Pancreas (tissue), 10 donors: Measurements from ENCODE around the gene EDNRB. TPM values are rescaled to one million over a fixed set of nuclear protein-coding genes. Genes with fewer than 3 reads are reported as not detected.

Experiments used
- ATAC-seq, 4 donors: fragments of 200-7000 bp; cut with Tn5 transposase; one replicate each; pipeline versions ENCODE4 v1.8.0 to v1.9.1; 2020; ENCODE audit warnings: mild to moderate bottlenecking in 4 of 4, moderate library complexity in 4 of 4
- DNase-seq, 6 donors: peaks; one replicate each; pipeline ENCODE4 v3.0.0-alpha.2; 2020
- FAIRE-seq: peaks from 2 replicates; lab custom pipeline; 2012; peaks lifted over from hg19 to GRCh38; lab: Jason Lieb, UNC
- H3K27ac ChIP-seq, 4 donors: fragments of 200-600 bp; sonication (generic); 1 replicate in 3 of 4; 2 replicates in 1 of 4; pipeline versions ENCODE4 v1.5.0 to v1.8.0; 2020
- H3K27me3 ChIP-seq, 4 donors: fragments of 200-600 bp; one replicate each; pipeline ENCODE4 v1.8.0; 2021
- H3K36me3 ChIP-seq, 3 donors: fragments of 200-600 bp; sonication (generic) in 1 of 3; one replicate each; pipeline versions ENCODE4 v1.5.0 to v1.8.0; 2020 to 2021
- H3K4me1 ChIP-seq, 3 donors: fragments of 200-600 bp; one replicate each; pipeline ENCODE4 v1.8.0; 2021
- H3K4me3 ChIP-seq, 4 donors: fragments of 200-600 bp; sonication (generic) in 2 of 4; one replicate each; pipeline versions ENCODE4 v1.5.0 to v1.8.0; 2020 to 2021
- H3K9me3 ChIP-seq, 4 donors: fragments of 200-600 bp; one replicate each; pipeline ENCODE4 v1.8.0; 2021
- WGBS, 2 donors: extraction: QIAGEN DNeasy Blood & Tissue Kit; methylation state at CpG; one replicate each; pipeline ENCODE4 v1.1.7; 2013; 5-methylcytosine and 5-hydroxymethylcytosine counted together
- intact Hi-C, 3 donors: fragments of 100-400 bp; cut with DNase I; formaldehyde crosslinking; loops; one replicate each; pipeline versions ENCODE4 v1.11.1 to v1.14.2; 2022
- polyA plus RNA-seq, 2 donors: library from polyadenylated mRNA; stranded (reverse); fragments of 200-250 nt; gene quantifications; one replicate each; pipeline ENCODE4 v1.2.3, GENCODE V29; 2013
- total RNA-seq, 6 donors: library from RNA; stranded (reverse); fragmentation: NEBNext Ultra II Directional in 4 of 6; extraction: Animal tissue kit (Norgen Biotek cat#: 25700) in 4 of 6; gene quantifications; one replicate each; pipeline versions ENCODE4 v1.2.1 to v1.2.4, GENCODE V29; 2021 to 2023
- TF ChIP-seq, protein P1 (sequence below), 4 donors: fragments of 200-600 bp; sonication (generic) in 3 of 4; IDR thresholded peaks; one replicate each; pipeline versions ENCODE4 v1.5.0 to v1.8.0; 2021; ENCODE audit warnings: antibody characterized with exemption in 4 of 4
- donor health status: healthy with polysubstance abuse.
- donor health status: DM: no; HTN: no; CAD: no; lungs with moderate emphysema.
- donor health status: DM: no; HTN: no; CAD: no.
- donor health status: control.
- donor health status: control.
- donor health status: Bipolar disorder and iron deficiency.
- donor health status: DM: yes; HTN: yes; CAD: no.
- donor health status: DM: no; HTN: no; CAD: no.
- donor health status: DM: no; HTN: no; CAD: no.
- donor health status: DM: yes; HTN: yes; CAD: no.

The EDNRB gene
- total and polyA plus RNA-seq, 8 donors: 2.0 to 12.2 (median 5.7) TPM

DNA sequence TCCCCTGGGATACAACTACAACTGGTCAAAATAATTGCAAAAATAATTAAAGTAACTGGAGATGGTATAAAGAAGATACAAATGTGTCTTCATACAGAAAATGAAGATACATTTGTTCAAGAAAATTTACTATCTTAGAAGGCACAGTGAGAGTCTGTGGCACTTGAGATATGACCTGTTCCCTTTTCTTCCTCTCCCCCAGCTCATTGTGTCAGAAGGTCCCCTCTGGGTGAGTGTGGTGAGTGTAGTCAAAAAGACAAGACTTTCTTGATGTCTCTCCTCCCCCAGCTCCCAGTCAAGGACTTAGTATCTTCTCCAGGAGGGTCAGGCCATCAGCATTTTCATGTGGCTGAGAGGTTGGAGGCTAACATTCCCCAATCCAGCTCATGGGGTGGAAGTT, 51.7 kb downstream of the EDNRB start:
- H3K36me3 ChIP-seq: no peaks in the 10 kb centered on the region
- no peaks in the 10 kb centered on the region for H3K9me3 ChIP-seq
- ATAC-seq (no peak), DNase-seq (no peak), FAIRE-seq (no peak)
- TF ChIP-seq, protein P1, sequence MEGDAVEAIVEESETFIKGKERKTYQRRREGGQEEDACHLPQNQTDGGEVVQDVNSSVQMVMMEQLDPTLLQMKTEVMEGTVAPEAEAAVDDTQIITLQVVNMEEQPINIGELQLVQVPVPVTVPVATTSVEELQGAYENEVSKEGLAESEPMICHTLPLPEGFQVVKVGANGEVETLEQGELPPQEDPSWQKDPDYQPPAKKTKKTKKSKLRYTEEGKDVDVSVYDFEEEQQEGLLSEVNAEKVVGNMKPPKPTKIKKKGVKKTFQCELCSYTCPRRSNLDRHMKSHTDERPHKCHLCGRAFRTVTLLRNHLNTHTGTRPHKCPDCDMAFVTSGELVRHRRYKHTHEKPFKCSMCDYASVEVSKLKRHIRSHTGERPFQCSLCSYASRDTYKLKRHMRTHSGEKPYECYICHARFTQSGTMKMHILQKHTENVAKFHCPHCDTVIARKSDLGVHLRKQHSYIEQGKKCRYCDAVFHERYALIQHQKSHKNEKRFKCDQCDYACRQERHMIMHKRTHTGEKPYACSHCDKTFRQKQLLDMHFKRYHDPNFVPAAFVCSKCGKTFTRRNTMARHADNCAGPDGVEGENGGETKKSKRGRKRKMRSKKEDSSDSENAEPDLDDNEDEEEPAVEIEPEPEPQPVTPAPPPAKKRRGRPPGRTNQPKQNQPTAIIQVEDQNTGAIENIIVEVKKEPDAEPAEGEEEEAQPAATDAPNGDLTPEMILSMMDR (IDR thresholded peaks at IDR 0.05): no peak
- no peak overlapping the region for H3K27ac ChIP-seq
- H3K4me3 ChIP-seq: no peak overlapping the region
- no peaks in the 10 kb centered on the region for H3K4me1 ChIP-seq
- intact Hi-C loops: no loop called here
- no peaks in the 10 kb centered on the region for H3K27me3 ChIP-seq

DNA sequence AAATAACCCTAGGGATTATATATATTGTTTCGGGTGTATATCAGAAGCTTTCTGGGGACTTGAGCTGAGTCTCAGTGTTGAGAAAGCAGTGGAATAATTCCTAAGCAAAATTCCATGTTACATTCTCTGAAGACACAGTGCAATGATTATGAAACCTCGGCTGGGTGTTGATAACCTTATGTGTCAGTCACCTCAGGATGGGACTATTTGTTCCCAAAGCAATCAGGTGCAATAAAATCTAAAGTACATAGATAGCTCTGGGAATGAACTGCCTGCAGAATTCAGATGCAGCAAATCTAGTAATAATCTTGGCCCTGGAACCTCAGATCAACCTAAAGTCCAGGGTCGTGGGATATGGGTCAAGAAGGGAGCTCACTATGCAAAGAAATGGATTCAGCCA, 53.0 kb downstream of the EDNRB start:
- intact Hi-C loops: no loop called here
- Histone ChIP-seq H3K9me3 (no peaks in the 10 kb centered on the region), H3K36me3 (no peaks in the 10 kb centered on the region), H3K27ac (no peak overlapping the region), H3K4me3 (no peak overlapping the region), H3K4me1 (no peaks in the 10 kb centered on the region), H3K27me3 (no peaks in the 10 kb centered on the region)
- ATAC-seq (no peak), FAIRE-seq (no peak), DNase-seq (no peak)
- TF ChIP-seq, protein P1 (IDR thresholded peaks at IDR 0.05): no peak
- WGBS, 2 donors: 35 to 44% methylated on average over 3 of the region's 3 CpGs

DNA sequence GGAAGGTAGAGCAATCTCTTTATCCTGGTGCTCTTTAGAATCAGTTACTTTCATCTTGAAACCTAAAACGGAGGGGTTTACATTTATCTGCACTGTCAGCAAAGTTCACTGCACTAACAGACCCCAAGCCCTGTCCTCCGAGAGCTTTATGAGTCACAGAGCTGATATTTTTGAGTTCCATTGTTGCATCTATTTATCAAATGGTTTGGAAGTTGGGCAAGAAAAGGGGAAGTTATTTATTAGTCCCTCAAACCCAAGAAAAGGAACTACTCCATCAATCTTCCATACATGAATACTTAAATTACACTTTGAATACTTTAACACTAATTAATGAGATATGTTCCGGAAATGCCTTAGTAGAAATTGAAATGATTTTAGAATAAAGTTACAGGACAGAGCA, 55.5 kb downstream of the EDNRB start:
- H3K4me1 ChIP-seq: no peaks in the 10 kb centered on the region
- FAIRE-seq: no peak
- 32 to 44% methylated on average over 3 of the region's 3 CpGs for WGBS, 2 donors
- intact Hi-C loops: no loop called here
- DNase-seq: no peak
- H3K27ac ChIP-seq: no peak overlapping the region
- TF ChIP-seq, protein P1 (IDR thresholded peaks at IDR 0.05): no peak
- H3K36me3 ChIP-seq: no peaks in the 10 kb centered on the region
- H3K9me3 ChIP-seq: no peaks in the 10 kb centered on the region
- ATAC-seq: no peak
- no peak overlapping the region for H3K4me3 ChIP-seq
- no peaks in the 10 kb centered on the region for H3K27me3 ChIP-seq

DNA sequence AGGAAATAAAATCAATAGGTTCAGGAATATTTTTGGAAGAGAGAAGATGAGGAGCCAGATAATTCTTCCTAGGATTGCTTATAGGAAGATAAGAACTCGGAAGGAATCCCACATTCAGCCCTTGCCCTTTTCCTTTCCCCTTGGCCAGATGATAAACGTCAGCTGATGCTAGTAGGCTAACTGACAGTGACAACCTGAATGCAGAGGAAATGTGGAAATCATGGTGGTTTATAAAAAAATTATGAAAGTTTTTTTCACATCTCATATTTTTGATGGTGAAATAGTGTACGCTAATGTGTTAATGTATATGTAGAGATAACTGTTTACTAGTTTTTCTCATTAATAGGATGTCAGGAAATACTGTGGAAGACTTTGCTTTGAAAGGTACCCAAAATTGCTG, 56.9 kb downstream of the EDNRB start:
- DNase-seq (no peak), ATAC-seq (no peak), FAIRE-seq (no peak)
- TF ChIP-seq, protein P1 (IDR thresholded peaks at IDR 0.05): no peak
- no peaks in the 10 kb centered on the region for H3K27me3 ChIP-seq
- no peak overlapping the region for H3K27ac ChIP-seq
- no peaks in the 10 kb centered on the region for H3K4me1 ChIP-seq
- no peaks in the 10 kb centered on the region for H3K9me3 ChIP-seq
- H3K36me3 ChIP-seq: no peaks in the 10 kb centered on the region
- intact Hi-C loops: no loop called here
- no peak overlapping the region for H3K4me3 ChIP-seq
- WGBS, 2 donors: 34 to 44% methylated on average over 3 of the region's 3 CpGs

DNA sequence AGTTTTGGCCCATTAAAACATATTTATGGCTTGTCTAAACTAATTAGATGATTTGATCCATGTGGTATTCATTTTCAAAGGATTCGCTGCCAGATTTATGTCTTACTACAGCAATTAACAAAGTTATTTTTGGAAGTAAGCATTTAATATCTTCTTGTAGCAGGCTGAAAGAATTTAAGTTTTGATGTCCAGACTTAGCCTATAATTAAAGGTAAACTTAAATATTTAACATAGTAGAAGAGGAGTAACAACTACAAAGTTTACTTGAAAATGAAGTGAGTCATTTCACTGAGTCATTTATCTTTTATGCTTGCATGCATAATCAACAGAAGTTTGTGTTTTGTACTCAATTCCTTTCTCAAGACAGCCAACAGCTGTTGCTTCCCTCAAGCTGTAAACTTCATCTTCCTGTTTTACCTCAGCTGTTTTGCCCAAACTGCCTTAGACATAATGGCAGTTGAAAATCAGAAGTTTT, 58.1 kb downstream of the EDNRB start:
- Histone ChIP-seq H3K27me3 (no peaks in the 10 kb centered on the region), H3K27ac (no peak overlapping the region), H3K4me3 (no peak overlapping the region), H3K36me3 (no peaks in the 10 kb centered on the region), H3K4me1 (no peaks in the 10 kb centered on the region), H3K9me3 (no peaks in the 10 kb centered on the region)
- DNase-seq: no peak
- TF ChIP-seq, protein P1 (IDR thresholded peaks at IDR 0.05): no peak
- peak in 1 of 4 donors; percentile 23 for ATAC-seq
- WGBS, 2 donors: 49 to 57% methylated on average over 1 of the region's 1 CpG
- FAIRE-seq: no peak
- intact Hi-C loops: no loop called here
